Sigmoid colon (tissue), 4 donors: ENCODE measurements around the gene GLCCI1.

Experiments used
- CTCF ChIP-seq, 4 experiments: fragments of 450-650 bp in 3 of 4; fragments of 200-600 bp in 1 of 4; IDR thresholded peaks; one replicate each; pipeline ENCODE4 v1.5.1; 2016 to 2019; ENCODE audit warnings: antibody characterized with exemption in 4 of 4, mild to moderate bottlenecking in 3 of 4, moderate library complexity in 2 of 4
- EP300 ChIP-seq, 4 donors: sonication (generic); formaldehyde crosslinking; IDR thresholded peaks; one replicate each; pipeline ENCODE4 v1.6.1; 2017; ENCODE audit warnings: antibody characterized with exemption in 4 of 4
- POLR2A ChIP-seq, 2 donors: fragments of 450-650 bp; IDR thresholded peaks; one replicate each; pipeline ENCODE4 v1.6.1; 2016; ENCODE audit warnings: antibody characterized with exemption in 2 of 2, mild to moderate bottlenecking in 2 of 2, moderate library complexity in 2 of 2

DNA sequence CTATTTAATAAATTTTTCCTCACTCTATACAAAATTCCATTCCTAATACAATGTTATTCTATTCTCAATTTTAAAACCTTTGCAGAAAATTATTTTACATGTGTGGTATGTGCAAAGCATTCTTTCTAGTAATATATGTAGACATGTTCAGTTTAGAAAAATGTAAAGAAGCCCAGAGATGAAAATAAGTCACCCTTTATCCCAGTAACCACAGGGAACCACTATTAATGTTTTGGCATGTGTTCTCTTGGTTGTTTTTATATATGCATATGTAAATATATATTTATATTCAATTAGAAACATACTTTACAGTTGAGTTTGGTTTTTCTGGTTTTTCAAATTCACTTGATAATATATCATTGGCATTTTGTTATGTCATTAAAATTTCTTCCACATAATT, 14.8 kb upstream of the GLCCI1 start:
- TF ChIP-seq CTCF (IDR thresholded peaks at IDR 0.05), result no peak
- no peak for TF ChIP-seq POLR2A (IDR thresholded peaks at IDR 0.05)
- TF ChIP-seq EP300 (IDR thresholded peaks at IDR 0.05), result no peak
